ENCODE measurements around the gene CCDC85C.

CCDC85C gene

GRCh38 chr14:99472937-99473336 is 131.1 kb downstream of the CCDC85C start:
- no peak overlapping the region for H3K4me3 ChIP-seq (ENCODE audit: low read length)
- H3K27ac ChIP-seq (ENCODE audit: low read depth, low read length), result no peak overlapping the region
- H3K36me3 ChIP-seq (ENCODE audit: control insufficient read depth, insufficient read depth, low read length), result no peaks in the 10 kb centered on the region
- no peaks in the 10 kb centered on the region for H3K4me1 ChIP-seq (ENCODE audit: control insufficient read depth, insufficient read depth, low read length)
- no peaks in the 10 kb centered on the region for H3K27me3 ChIP-seq (ENCODE audit: control insufficient read depth, insufficient read depth, low read length)
- no peak overlapping the region for H3K9ac ChIP-seq (ENCODE audit: low read length)

- H3K9ac ChIP-seq (ENCODE audit: low read length), result no peak overlapping the region
- H3K27ac ChIP-seq (ENCODE audit: low read depth, low read length), result no peak overlapping the region
- no peaks in the 10 kb centered on the region for H3K27me3 ChIP-seq (ENCODE audit: control insufficient read depth, insufficient read depth, low read length)
- H3K4me3 ChIP-seq (ENCODE audit: low read length), result no peak overlapping the region
- no peaks in the 10 kb centered on the region for H3K36me3 ChIP-seq (ENCODE audit: control insufficient read depth, insufficient read depth, low read length)
- H3K4me1 ChIP-seq (ENCODE audit: control insufficient read depth, insufficient read depth, low read length), result peaks cover 4% of the 10 kb centered on the region
These were observed 132.3 kb downstream of the CCDC85C start for GRCh38 chr14:99471731-99472130.

- Histone ChIP-seq H3K4me3 (ENCODE audit: low read length) (no peak overlapping the region), H3K27me3 (ENCODE audit: control insufficient read depth, insufficient read depth, low read length) (no peaks in the 10 kb centered on the region), H3K9ac (ENCODE audit: low read length) (no peak overlapping the region), H3K27ac (ENCODE audit: low read depth, low read length) (no peak overlapping the region), H3K36me3 (ENCODE audit: control insufficient read depth, insufficient read depth, low read length) (peaks cover 3% of the 10 kb centered on the region), H3K4me1 (ENCODE audit: control insufficient read depth, insufficient read depth, low read length) (peaks cover 4% of the 10 kb centered on the region)
These were observed 135.0 kb downstream of the CCDC85C start for GRCh38 chr14:99468836-99469592.

GRCh38 chr14:99468081-99468480 is 135.9 kb downstream of the CCDC85C start:
- no peaks in the 10 kb centered on the region for H3K27me3 ChIP-seq (ENCODE audit: control insufficient read depth, insufficient read depth, low read length)
- peaks cover 3% of the 10 kb centered on the region for H3K36me3 ChIP-seq (ENCODE audit: control insufficient read depth, insufficient read depth, low read length)
- H3K4me1 ChIP-seq (ENCODE audit: control insufficient read depth, insufficient read depth, low read length), result peaks cover 4% of the 10 kb centered on the region
- no peak overlapping the region for H3K27ac ChIP-seq (ENCODE audit: low read depth, low read length)
- H3K4me3 ChIP-seq (ENCODE audit: low read length), result no peak overlapping the region
- H3K9ac ChIP-seq (ENCODE audit: low read length), result no peak overlapping the region

GRCh38 chr14:99467336-99468078 is 136.5 kb downstream of the CCDC85C start:
- Histone ChIP-seq H3K4me3 (ENCODE audit: low read length) (no peak overlapping the region), H3K27ac (ENCODE audit: low read depth, low read length) (no peak overlapping the region), H3K36me3 (ENCODE audit: control insufficient read depth, insufficient read depth, low read length) (peaks cover 3% of the 10 kb centered on the region), H3K4me1 (ENCODE audit: control insufficient read depth, insufficient read depth, low read length) (peaks cover 4% of the 10 kb centered on the region), H3K27me3 (ENCODE audit: control insufficient read depth, insufficient read depth, low read length) (no peaks in the 10 kb centered on the region), H3K9ac (ENCODE audit: low read length) (no peak overlapping the region)

- Histone ChIP-seq H3K4me3 (ENCODE audit: low read length) (no peak overlapping the region), H3K27ac (ENCODE audit: low read depth, low read length) (no peak overlapping the region), H3K36me3 (ENCODE audit: control insufficient read depth, insufficient read depth, low read length) (peaks cover 6% of the 10 kb centered on the region), H3K27me3 (ENCODE audit: control insufficient read depth, insufficient read depth, low read length) (no peaks in the 10 kb centered on the region), H3K9ac (ENCODE audit: low read length) (no peak overlapping the region), H3K4me1 (ENCODE audit: control insufficient read depth, insufficient read depth, low read length) (peaks cover 4% of the 10 kb centered on the region)
These were observed 137.2 kb downstream of the CCDC85C start for GRCh38 chr14:99466758-99467157.

GRCh38 chr14:99465288-99465687 is 138.7 kb downstream of the CCDC85C start:
- H3K27ac ChIP-seq (ENCODE audit: low read depth, low read length), result no peak overlapping the region
- H3K27me3 ChIP-seq (ENCODE audit: control insufficient read depth, insufficient read depth, low read length), result no peaks in the 10 kb centered on the region
- H3K36me3 ChIP-seq (ENCODE audit: control insufficient read depth, insufficient read depth, low read length), result peaks cover 13% of the 10 kb centered on the region
- no peak overlapping the region for H3K9ac ChIP-seq (ENCODE audit: low read length)
- peaks cover 4% of the 10 kb centered on the region for H3K4me1 ChIP-seq (ENCODE audit: control insufficient read depth, insufficient read depth, low read length)
- H3K4me3 ChIP-seq (ENCODE audit: low read length), result no peak overlapping the region

- no peak overlapping the region for H3K9ac ChIP-seq (ENCODE audit: low read length)
- no peak overlapping the region for H3K27ac ChIP-seq (ENCODE audit: low read depth, low read length)
- no peak overlapping the region for H3K4me3 ChIP-seq (ENCODE audit: low read length)
- H3K36me3 ChIP-seq (ENCODE audit: control insufficient read depth, insufficient read depth, low read length), result peaks cover 13% of the 10 kb centered on the region
- H3K27me3 ChIP-seq (ENCODE audit: control insufficient read depth, insufficient read depth, low read length), result no peaks in the 10 kb centered on the region
- peaks cover 4% of the 10 kb centered on the region for H3K4me1 ChIP-seq (ENCODE audit: control insufficient read depth, insufficient read depth, low read length)
These were observed 140.0 kb downstream of the CCDC85C start for GRCh38 chr14:99463974-99464373.

GRCh38 chr14:99462210-99462609 is 141.8 kb downstream of the CCDC85C start:
- peaks cover 13% of the 10 kb centered on the region for H3K36me3 ChIP-seq (ENCODE audit: control insufficient read depth, insufficient read depth, low read length)
- H3K4me3 ChIP-seq (ENCODE audit: low read length), result no peak overlapping the region
- no peaks in the 10 kb centered on the region for H3K4me1 ChIP-seq (ENCODE audit: control insufficient read depth, insufficient read depth, low read length)
- H3K27ac ChIP-seq (ENCODE audit: low read depth, low read length), result no peak overlapping the region
- no peak overlapping the region for H3K9ac ChIP-seq (ENCODE audit: low read length)
- no peaks in the 10 kb centered on the region for H3K27me3 ChIP-seq (ENCODE audit: control insufficient read depth, insufficient read depth, low read length)

- no peaks in the 10 kb centered on the region for H3K27me3 ChIP-seq (ENCODE audit: control insufficient read depth, insufficient read depth, low read length)
- H3K4me3 ChIP-seq (ENCODE audit: low read length), result no peak overlapping the region
- H3K27ac ChIP-seq (ENCODE audit: low read depth, low read length), result no peak overlapping the region
- H3K36me3 ChIP-seq (ENCODE audit: control insufficient read depth, insufficient read depth, low read length), result peaks cover 13% of the 10 kb centered on the region
- H3K9ac ChIP-seq (ENCODE audit: low read length), result no peak overlapping the region
- H3K4me1 ChIP-seq (ENCODE audit: control insufficient read depth, insufficient read depth, low read length), result no peaks in the 10 kb centered on the region
These were observed 142.5 kb downstream of the CCDC85C start for GRCh38 chr14:99461411-99462085.

GRCh38 chr14:99460793-99461192 is 143.2 kb downstream of the CCDC85C start:
- Histone ChIP-seq H3K9ac (ENCODE audit: low read length) (no peak overlapping the region), H3K4me3 (ENCODE audit: low read length) (no peak overlapping the region), H3K27ac (ENCODE audit: low read depth, low read length) (no peak overlapping the region), H3K36me3 (ENCODE audit: control insufficient read depth, insufficient read depth, low read length) (peaks cover 13% of the 10 kb centered on the region), H3K27me3 (ENCODE audit: control insufficient read depth, insufficient read depth, low read length) (no peaks in the 10 kb centered on the region), H3K4me1 (ENCODE audit: control insufficient read depth, insufficient read depth, low read length) (no peaks in the 10 kb centered on the region)

GRCh38 chr14:99459481-99460100 is 144.4 kb downstream of the CCDC85C start:
- Histone ChIP-seq H3K27ac (ENCODE audit: low read depth, low read length) (no peak overlapping the region), H3K27me3 (ENCODE audit: control insufficient read depth, insufficient read depth, low read length) (no peaks in the 10 kb centered on the region), H3K4me1 (ENCODE audit: control insufficient read depth, insufficient read depth, low read length) (no peaks in the 10 kb centered on the region), H3K4me3 (ENCODE audit: low read length) (no peak overlapping the region), H3K9ac (ENCODE audit: low read length) (no peak overlapping the region), H3K36me3 (ENCODE audit: control insufficient read depth, insufficient read depth, low read length) (peaks cover 10% of the 10 kb centered on the region)
